ENCODE data around the gene NXN. TPM values are rescaled to one million over a fixed set of nuclear protein-coding genes. Genes with fewer than 3 reads are reported as not detected.

NXN gene
- total RNA-seq, 2 experiments from 2014 or later: 0.68 to 0.97 TPM

- H3K27me3 Mint-ChIP-seq (ENCODE audit: low read depth): no peaks in the 10 kb centered on the region
- H3K9me3 Mint-ChIP-seq (ENCODE audit: insufficient read depth): no peaks in the 10 kb centered on the region
- ChIA-PET POLR2A (no interaction called here), CTCF (no interaction called here)
- H3K4me1 Mint-ChIP-seq (ENCODE audit: low read depth): no peaks in the 10 kb centered on the region
- ATAC-seq (no peak), DNase-seq (no peak)
- H3K4me3 Mint-ChIP-seq: no peak overlapping the region
- no peak overlapping the region for H3K27ac Mint-ChIP-seq
- peaks cover 6% of the 10 kb centered on the region for H3K36me3 Mint-ChIP-seq (ENCODE audit: low read depth)
Observed at GRCh38 chr17:1011760-1012735, 32.5 kb upstream of the NXN start.

GRCh38 chr17:1011138-1011537 is 31.6 kb upstream of the NXN start:
- H3K27me3 Mint-ChIP-seq (ENCODE audit: low read depth): no peaks in the 10 kb centered on the region
- H3K4me3 Mint-ChIP-seq: no peak overlapping the region
- H3K9me3 Mint-ChIP-seq (ENCODE audit: insufficient read depth): no peaks in the 10 kb centered on the region
- H3K36me3 Mint-ChIP-seq (ENCODE audit: low read depth): peaks cover 6% of the 10 kb centered on the region
- no peak for DNase-seq
- no peak for ATAC-seq
- ChIA-PET CTCF (no interaction called here), POLR2A (no interaction called here)
- no peak overlapping the region for H3K27ac Mint-ChIP-seq
- H3K4me1 Mint-ChIP-seq (ENCODE audit: low read depth): no peaks in the 10 kb centered on the region

- H3K9me3 Mint-ChIP-seq (ENCODE audit: insufficient read depth): no peaks in the 10 kb centered on the region
- no peak overlapping the region for H3K4me3 Mint-ChIP-seq
- no peak overlapping the region for H3K27ac Mint-ChIP-seq
- ChIA-PET POLR2A (no interaction called here), CTCF (interaction anchor here (1.0 kb wide), 1 partner anchor 14 kb away, joined by 4 read pairs; the partner anchor contains the start of gene TIMM22)
- peaks cover 10% of the 10 kb centered on the region for H3K36me3 Mint-ChIP-seq (ENCODE audit: low read depth)
- DNase-seq (no peak), ATAC-seq (no peak)
- H3K27me3 Mint-ChIP-seq (ENCODE audit: low read depth): no peaks in the 10 kb centered on the region
- peaks cover 4% of the 10 kb centered on the region for H3K4me1 Mint-ChIP-seq (ENCODE audit: low read depth)
Observed at GRCh38 chr17:1010586-1010985, 31.0 kb upstream of the NXN start.

- Mint-ChIP-seq H3K27ac (no peak overlapping the region), H3K4me1 (ENCODE audit: low read depth) (peaks cover 9% of the 10 kb centered on the region), H3K9me3 (ENCODE audit: insufficient read depth) (no peaks in the 10 kb centered on the region), H3K27me3 (ENCODE audit: low read depth) (no peaks in the 10 kb centered on the region), H3K4me3 (no peak overlapping the region), H3K36me3 (ENCODE audit: low read depth) (peaks cover 15% of the 10 kb centered on the region)
- ChIA-PET POLR2A (no interaction called here), CTCF (interaction anchor here (1.0 kb wide), 1 partner anchor 13 kb away, joined by 4 read pairs; the partner anchor contains the start of gene TIMM22)
- no peak for ATAC-seq
- DNase-seq: no peak
Observed at GRCh38 chr17:1010086-1010450, 30.5 kb upstream of the NXN start.

DNA sequence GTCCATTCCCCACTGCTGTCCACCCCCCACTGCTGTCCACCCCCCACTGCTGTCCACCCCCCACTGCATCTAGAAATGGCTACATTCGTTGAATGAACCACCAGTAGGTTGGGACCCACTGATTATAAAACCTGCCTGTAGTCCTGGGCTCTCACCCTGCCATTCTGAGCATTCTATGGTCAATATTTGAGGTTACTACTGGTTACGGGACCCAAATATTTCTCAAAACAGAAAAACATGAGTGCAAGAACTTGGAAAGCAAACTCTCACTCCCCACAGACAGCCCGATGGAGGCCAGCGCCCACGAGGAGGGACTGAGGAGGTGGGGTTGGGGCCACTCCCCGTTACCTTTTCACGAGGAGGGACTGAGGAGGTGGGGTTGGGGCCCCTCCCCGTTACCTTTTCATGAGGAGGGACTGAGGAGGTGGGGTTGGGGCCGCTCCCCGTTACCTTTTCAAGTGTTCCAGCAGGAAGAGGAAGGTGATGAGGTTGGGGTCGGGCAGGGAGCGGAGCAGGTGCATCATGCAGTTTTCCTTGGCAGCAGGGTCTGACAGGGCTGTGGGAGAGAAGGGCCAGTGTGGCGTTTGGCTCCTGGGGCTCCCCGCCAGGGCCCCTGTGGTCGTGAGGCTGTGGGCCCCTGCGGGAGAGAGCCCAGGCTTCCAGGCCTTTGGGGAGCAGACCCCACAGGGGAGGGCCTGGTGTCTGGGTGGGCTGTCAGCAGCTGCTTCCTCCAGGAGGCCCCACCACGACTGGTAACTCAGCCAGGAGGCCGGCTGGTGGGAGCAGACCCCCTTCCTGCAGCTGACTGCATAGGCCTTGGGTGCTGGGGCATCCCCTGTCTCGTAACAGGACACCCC is 29.9 kb upstream of the NXN start:
- CTCF ChIA-PET: interaction anchor here (1.0 kb wide), 1 partner anchor 13 kb away, joined by 4 read pairs; the partner anchor contains the start of gene TIMM22
- ATAC-seq (no peak), DNase-seq (no peak)
- H3K36me3 Mint-ChIP-seq (ENCODE audit: low read depth): peaks cover 17% of the 10 kb centered on the region
- H3K27me3 Mint-ChIP-seq (ENCODE audit: low read depth): no peaks in the 10 kb centered on the region
- POLR2A ChIA-PET: no interaction called here
- no peaks in the 10 kb centered on the region for H3K9me3 Mint-ChIP-seq (ENCODE audit: insufficient read depth)
- peaks cover 9% of the 10 kb centered on the region for H3K4me1 Mint-ChIP-seq (ENCODE audit: low read depth)
- no peak overlapping the region for H3K4me3 Mint-ChIP-seq
- no peak overlapping the region for H3K27ac Mint-ChIP-seq

DNA sequence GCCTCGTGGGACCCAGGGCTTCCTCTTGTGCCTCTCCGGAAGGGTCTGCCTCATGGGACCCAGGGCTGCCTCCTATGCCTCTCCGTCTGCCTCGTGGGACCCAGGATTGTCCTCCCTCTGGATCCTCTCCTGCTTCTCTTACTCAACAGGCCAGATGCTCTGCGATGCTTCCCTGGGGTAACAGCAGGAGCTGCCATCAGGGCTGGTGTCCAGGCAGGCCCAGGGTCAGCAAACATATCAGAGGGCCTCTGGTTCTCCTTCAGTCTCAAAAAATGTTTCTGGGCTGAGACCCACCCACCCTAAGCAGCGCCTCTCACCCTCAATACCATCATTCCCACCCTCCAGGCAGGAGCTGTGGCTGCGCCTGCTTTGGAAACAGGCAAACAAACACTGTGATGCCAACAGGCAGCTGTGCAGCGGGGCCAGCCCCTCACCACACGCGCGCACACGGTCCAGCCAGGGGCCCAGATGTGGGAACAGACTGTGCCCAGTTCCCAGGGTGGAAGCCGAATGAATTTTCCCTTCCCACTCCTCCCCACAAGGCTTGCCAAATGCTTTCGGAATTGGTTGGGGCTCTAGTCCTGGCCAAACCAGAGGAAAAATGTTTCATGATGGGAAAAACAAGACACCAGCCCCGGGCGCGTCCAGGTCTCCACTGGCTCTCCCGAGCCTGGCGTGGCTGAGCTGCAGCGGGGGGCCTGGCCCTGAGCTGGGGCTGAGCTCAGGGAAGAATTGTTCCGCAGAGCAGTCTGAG is 28.6 kb upstream of the NXN start:
- no peaks in the 10 kb centered on the region for H3K9me3 Mint-ChIP-seq (ENCODE audit: insufficient read depth)
- POLR2A ChIA-PET: no interaction called here
- H3K27me3 Mint-ChIP-seq (ENCODE audit: low read depth): no peaks in the 10 kb centered on the region

GRCh38 chr17:1007310-1008007 is 27.9 kb upstream of the NXN start:
- Mint-ChIP-seq H3K27me3 (ENCODE audit: low read depth) (no peaks in the 10 kb centered on the region), H3K9me3 (ENCODE audit: insufficient read depth) (no peaks in the 10 kb centered on the region), H3K4me3 (no peak overlapping the region), H3K27ac (no peak overlapping the region), H3K36me3 (ENCODE audit: low read depth) (peaks cover 22% of the 10 kb centered on the region), H3K4me1 (ENCODE audit: low read depth) (peaks cover 9% of the 10 kb centered on the region)
- POLR2A ChIA-PET: interaction anchor here (1.2 kb wide), 1 partner anchor 10 kb away, joined by 5 read pairs; the partner anchor contains the start of gene TIMM22
- ATAC-seq: no peak
- no peak for DNase-seq
- CTCF ChIA-PET: interaction anchor here (1.5 kb wide), 2 partner anchors 9 to 11 kb away, joined by 4 to 5 read pairs; partner anchors contain the start of gene TIMM22

More for the DNA sequence above, 28.6 kb upstream of the NXN start:
- H3K27ac Mint-ChIP-seq: no peak overlapping the region
- no peak overlapping the region for H3K4me3 Mint-ChIP-seq
- peaks cover 9% of the 10 kb centered on the region for H3K4me1 Mint-ChIP-seq (ENCODE audit: low read depth)
- DNase-seq (no peak), ATAC-seq (no peak)
- CTCF ChIA-PET: interaction anchor here (1.5 kb wide), 1 partner anchor 12 kb away, joined by 5 read pairs; the partner anchor contains the start of gene TIMM22
- H3K36me3 Mint-ChIP-seq (ENCODE audit: low read depth): peaks cover 17% of the 10 kb centered on the region

DNA sequence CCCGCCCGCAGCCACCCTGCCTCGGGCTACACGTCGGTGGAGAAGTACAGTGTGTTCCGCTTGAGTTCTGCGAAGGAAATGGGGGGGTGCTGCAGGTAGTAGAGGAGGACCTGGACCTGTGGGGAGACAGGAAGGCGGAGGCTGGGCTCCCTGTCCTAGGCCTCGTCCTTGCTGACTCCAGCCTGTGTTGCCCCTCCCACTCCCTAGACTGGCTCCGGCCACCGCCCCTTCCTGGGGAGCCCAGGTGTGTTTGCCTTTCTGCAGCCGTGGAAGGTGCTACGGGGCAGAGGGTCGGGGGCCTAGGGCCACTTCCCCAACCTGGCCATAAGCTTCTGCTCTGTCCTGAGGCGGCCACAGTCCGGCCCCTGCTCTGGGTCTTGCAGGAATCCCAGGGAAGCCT is 26.5 kb upstream of the NXN start:
- DNase-seq (no peak), ATAC-seq (no peak)
- Mint-ChIP-seq H3K4me3 (no peak overlapping the region), H3K27me3 (ENCODE audit: low read depth) (no peaks in the 10 kb centered on the region), H3K9me3 (ENCODE audit: insufficient read depth) (no peaks in the 10 kb centered on the region), H3K27ac (no peak overlapping the region), H3K36me3 (ENCODE audit: low read depth) (peaks cover 32% of the 10 kb centered on the region), H3K4me1 (ENCODE audit: low read depth) (peaks cover 9% of the 10 kb centered on the region)
- ChIA-PET CTCF (interaction anchor here (1.5 kb wide), 1 partner anchor 7 kb away, joined by 4 read pairs; no protein-coding TSS in a partner anchor), POLR2A (no interaction called here)

- Mint-ChIP-seq H3K27me3 (ENCODE audit: low read depth) (no peaks in the 10 kb centered on the region), H3K4me3 (no peak overlapping the region), H3K27ac (peak overlapping the region; percentile 28), H3K9me3 (ENCODE audit: insufficient read depth) (no peaks in the 10 kb centered on the region), H3K36me3 (ENCODE audit: low read depth) (peaks cover 37% of the 10 kb centered on the region), H3K4me1 (ENCODE audit: low read depth) (peaks cover 9% of the 10 kb centered on the region)
- POLR2A ChIA-PET: no interaction called here
- DNase-seq (no peak), ATAC-seq (no peak)
- CTCF ChIA-PET: no interaction called here
Observed at GRCh38 chr17:1005361-1005946, 25.9 kb upstream of the NXN start.

DNA sequence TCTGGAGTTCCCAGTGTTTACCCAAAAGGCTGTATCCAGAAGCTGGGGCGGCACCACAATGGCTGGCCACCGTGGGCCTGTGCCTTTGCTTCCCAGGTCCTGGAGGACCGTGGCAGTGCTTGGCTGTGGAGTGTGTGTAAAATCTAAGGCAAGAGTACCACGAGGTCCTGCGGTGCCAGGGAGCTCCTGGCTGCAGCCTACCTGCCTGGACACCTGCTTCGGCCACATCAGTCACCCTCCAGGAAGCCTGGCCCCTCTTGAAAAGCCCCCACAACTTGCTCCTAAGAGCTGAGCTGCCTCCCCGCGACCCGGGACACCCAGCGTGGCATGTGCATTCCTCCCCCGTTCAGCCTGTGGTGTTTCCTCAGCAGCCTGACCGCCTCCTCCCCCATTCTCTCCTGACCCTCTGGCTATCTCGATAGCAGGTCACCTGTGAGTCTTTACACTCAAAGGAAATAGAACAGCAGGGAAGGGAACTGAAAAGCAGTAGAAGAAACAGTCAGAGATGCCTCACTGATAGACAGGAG is 25.3 kb upstream of the NXN start:
- Mint-ChIP-seq H3K36me3 (ENCODE audit: low read depth) (peaks cover 40% of the 10 kb centered on the region), H3K9me3 (ENCODE audit: insufficient read depth) (no peaks in the 10 kb centered on the region), H3K27me3 (ENCODE audit: low read depth) (no peaks in the 10 kb centered on the region), H3K27ac (no peak overlapping the region), H3K4me1 (ENCODE audit: low read depth) (peaks cover 9% of the 10 kb centered on the region), H3K4me3 (no peak overlapping the region)
- ChIA-PET POLR2A (no interaction called here), CTCF (no interaction called here)
- ATAC-seq (no peak), DNase-seq (no peak)
